Measurements from ENCODE around the gene KIAA1328.
"Not testable (repeated sequence)": the region's sequence is repeated elsewhere in the genome, so short reads cannot be mapped to it uniquely, and the experiment has no call there.

KIAA1328 gene

DNA sequence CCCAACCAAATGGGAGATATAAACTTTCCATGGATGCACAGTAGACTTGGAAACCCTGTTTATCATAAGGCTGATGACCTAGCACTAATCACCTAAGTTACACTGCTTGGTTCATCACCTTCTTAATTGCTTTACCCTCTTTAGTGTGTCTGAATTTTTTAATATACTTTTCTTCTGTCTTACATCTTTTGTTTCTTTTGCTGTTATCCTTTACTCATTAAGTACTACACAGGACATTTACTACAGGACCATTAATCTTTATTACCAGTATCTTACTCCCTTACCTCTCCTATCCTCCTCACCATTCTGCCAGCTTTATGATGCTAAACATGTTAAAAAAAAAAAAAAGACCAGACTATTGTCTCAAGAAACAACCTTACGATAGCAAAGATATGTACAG, 333.6 kb downstream of the KIAA1328 start:
- no peak for DNase-seq

DNA sequence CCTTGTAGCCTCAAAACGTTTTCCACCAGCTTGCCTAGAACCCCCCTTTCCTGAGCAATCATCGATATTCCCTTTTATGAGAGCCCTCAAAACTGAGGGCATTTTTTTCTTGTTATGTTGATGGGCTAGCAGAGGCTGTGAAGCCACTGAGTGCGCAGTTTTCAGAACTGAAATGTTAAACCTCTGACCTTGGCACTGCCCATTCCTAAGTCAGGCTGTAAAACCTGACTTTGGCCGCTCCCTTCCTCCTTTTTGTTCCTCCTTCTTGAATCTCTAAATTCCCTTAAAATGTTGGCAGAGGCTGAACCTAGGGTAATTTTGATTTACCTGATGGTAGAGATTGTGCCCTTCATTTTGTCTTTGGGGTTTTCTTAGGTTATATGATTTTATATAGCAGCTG, 334.2 kb downstream of the KIAA1328 start:
- DNase-seq = no peak

DNA sequence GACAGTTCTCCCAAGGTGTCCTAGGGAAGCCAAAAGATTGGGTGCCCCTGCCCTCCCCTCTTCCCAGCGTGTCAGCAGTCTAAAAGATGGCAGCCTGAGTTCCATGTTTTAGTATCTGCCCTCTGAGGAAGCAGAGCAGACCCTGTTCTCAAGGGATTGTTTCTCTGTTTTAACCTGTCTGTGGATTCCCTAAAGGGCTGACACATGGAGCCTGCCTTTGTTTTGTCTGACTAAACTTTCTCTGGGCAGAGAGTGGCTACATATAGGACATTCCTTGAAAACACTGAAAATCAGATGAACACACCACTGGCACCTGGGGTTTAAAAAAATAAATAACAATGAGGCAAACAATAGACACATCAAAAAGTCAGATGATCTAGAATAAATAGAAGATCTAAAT, 337.6 kb downstream of the KIAA1328 start:
- DNase-seq = no peak

DNA sequence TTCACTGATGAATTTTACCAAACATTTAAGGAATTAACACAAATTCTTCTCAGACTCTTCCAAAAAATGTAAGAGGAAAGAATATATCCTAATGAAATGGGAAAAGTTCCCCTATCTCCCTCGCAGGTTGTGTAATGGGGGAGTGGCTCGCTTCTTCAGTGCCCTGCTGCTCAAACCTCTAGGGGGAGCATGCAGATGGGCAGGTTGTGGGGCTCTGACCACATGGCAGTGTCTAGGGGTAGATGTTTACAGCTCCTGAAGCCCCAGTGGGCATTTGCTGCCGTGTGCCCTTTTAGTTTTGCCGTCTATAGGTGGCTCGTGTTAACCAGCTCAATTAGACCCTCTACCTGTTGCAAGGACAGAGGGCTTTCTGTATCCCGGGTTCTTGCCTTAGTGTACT, 338.0 kb downstream of the KIAA1328 start:
- not testable (repeated sequence) for DNase-seq

DNA sequence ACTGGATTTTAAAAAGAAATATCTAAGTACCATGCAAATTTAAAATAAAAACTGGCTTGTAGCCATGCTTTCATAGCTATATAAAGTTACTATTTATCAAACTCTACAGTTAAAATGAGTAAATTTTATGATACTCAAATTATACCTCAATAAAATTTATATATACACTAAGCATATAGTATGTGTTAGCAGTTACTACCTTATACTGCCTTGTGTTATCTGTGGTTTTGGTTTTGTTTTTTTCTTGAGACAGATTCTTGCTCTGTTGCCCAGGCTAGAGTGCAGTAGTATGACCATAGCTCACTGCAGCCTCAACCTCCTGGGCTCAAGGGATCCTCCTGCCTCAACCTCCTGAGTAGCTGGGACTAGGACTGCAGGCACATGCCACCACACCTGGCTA, 342.1 kb downstream of the KIAA1328 start:
- no peak for DNase-seq

DNA sequence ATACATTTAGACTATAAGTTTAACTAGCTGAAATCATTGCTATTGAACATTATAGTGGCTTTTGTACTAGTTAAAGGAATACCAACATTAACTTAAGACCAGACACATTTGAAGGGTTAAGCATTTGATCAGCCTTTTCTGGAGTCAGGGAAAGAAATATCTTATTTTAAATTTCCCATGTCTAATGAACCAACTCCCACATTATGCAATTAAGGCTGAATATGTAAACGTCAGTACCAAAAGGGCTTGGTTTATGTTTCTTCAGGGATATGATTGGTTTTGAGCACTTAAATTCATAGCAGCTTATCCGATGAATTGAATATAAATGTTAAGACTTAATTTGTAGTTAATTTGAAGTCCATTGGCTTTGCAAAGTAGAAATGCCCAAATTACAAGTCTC, 344.5 kb downstream of the KIAA1328 start:
- no peak for DNase-seq

DNA sequence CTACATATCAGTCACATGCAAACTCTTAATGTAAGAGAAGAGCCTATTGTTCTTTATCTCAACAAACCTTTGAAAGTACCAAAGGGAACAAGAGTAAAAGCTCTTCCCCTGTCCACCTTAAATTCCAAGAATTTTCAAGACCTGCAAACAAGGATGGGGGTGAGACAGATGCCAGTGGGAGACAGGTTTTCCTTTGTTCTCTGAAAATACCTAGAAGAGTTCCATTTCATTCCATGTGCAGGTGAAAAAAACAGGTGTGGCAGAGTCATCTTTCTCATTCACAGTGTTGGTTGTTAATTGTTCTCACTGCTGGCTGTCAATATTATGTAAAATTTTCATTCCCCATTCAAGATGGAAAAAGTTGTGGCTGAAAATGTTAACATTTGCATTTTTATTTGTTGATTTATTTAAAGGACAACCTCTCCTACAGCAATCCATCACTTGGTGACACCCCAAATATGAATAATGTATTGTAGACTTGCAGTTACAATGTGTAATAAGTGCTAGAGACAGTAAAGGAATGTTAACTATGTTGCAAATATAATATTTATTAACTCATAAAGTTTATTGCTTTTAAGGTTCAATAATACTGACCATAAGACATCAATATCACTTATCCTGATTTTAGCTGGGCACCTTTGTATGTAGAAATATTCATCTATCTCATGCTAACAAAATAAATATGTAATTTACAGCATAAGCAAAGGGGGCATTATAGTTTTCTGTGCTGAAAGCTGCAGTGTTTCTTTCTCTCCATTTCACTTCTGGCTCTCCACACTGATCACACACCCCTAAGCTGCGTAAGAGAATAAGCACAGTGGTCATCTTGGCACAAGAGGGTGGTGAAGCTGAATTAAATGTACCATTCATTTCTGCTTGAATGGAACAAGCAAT, 347.0 kb downstream of the KIAA1328 start:
- no peak for DNase-seq

DNA sequence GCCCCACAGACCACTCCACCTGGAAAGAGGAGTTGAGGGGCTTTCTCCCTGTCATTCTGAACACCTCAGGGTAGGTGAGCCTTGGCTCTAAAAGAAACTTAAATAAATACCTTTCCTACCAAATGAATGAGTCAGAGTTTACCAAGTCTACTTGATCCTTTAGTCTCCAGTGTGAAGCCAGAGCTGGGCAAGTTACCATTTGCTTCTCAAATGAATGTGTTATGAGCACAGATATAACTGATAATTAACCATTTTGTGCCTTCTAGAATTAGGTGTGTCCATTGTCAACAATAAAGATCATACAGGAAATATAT, 347.7 kb downstream of the KIAA1328 start:
- no peak for DNase-seq

DNA sequence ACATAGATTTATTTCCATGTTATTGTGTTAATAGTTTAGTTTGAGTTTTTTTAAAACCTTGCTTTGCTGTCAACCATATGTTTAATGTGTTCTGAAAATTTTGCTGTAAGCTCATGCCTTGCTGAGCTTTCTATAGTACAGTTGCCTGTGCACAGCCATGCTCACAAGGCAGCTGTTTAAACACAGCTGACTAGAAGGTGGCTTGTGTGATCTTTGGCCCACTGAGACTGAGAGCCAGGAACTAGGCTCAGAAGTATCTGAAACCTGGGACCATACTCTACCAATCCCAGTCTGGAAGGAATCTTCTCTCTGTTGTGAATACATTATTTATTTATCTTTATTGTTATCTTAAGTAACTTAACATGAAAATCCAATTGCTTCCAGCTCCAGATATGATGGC, 350.5 kb downstream of the KIAA1328 start:
- no peak for DNase-seq

DNA sequence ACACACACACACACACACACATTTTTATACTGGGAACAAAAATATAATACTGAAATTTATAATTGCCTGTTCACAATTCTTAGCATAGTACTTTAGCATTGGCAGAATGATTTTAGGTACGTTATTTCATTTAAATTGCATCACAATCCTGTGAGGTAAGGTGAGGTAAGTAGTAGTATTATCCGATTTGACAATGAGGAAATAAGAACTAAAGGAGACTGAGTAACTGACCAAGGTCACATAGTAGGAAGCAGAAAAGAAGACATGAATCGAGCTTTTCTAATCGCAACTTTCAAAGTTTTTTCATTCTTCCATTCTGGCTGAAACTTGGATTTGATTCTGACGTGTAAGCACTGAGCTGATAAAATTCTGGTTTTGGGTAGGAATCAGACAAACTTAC, 351.2 kb downstream of the KIAA1328 start:
- no peak for DNase-seq

DNA sequence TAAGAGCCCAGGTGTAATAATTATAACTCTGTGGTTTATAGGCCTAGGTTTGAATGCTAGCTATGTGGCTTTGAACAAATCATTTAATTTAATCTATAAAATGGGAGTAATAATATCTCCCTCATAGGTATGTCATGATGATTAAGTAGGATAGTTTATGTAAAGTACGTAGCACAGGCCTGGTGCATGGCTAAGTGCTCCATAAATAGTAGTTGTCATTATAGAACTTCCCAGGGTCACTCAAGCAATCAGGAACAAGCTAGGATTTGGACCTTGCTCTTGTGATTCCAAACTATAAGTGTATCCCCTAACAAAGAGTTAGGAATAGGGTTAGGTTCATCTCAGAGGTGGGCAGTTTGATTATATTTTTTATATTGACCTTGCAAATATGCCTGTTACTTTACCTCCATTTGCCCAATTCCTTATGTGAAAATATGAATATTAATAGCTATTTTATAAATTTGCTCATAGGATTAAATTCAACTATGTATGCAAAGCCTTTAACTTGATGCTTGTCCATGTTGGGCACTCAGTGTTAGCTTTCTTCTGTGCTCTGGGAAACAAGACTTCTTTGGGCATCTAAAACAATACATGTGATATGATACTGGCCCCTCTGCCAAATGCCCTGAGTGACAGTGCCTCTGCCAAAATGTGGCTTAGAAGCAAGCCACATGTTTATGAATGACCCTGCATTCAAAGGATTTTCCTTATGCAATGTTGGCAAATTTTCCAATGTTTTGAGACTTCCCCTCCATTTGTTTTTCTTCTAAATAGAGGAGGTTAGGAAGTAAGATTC, 353.6 kb downstream of the KIAA1328 start:
- no peak for DNase-seq

DNA sequence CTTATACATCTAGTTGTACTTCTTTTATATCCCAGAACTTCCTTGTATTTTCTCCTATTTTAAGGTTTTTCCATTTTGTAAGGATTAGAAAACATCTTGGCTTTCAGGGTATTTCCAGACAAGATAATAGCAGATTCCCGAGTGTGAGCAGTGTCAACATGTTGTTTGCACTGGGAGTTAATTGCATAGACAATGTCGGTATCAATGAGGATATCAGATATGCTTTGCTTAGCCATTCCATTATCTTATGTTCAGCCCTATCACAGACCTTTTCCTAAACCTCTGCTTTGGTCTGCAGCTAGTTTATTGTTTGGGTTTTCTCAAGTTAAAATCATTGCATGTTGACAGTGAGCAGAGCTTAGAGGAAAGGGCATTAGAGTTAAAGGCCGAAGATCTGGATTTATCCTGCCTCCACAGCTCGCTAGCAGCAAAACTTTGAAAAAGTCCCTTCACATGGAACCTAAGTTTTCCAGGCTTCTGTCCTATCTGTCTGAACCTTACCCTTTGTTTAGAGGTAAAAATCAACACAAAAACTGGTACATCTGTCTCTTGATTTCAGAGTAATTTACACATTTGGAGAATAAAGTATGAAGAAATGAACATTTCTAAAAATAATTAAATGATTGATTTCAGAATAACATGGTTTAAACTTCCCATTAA, 355.4 kb downstream of the KIAA1328 start:
- DNase-seq = no peak

DNA sequence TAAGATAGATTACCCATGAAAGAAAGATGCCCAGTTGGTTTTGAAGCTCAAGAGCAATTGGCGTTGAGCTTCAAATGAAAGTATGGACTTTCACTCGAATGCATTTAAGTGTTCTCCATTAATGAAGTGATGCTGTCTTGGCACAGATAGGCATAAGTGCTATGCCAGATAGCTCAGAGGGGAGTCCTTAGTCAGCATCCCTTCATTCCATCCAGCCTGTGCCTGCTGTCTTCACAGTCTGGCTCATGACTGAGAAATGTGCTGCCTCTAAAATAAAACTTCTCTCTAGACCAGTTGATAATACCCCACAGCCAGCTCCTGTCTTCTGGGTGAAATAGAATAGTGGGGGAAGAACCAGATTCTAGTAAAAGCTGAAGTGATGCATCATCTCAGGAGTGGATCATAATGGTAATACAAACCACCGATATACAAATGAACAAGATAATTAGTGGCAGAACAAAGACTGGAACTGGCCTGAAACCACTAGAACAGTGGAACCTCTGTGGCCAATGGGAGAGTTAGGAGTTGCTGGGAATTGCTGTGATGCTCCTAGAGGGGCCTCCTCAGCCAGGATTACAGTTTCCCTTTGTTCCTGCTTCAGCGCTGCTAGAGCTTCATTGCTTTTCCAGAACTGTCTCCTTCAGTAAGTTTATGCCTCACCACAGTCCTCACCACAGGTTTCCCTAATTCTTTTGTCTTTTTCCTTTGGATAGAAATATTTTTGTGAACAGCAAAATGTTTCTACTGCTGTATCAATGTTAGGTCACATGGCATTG, 359.3 kb downstream of the KIAA1328 start:
- no peak for DNase-seq

DNA sequence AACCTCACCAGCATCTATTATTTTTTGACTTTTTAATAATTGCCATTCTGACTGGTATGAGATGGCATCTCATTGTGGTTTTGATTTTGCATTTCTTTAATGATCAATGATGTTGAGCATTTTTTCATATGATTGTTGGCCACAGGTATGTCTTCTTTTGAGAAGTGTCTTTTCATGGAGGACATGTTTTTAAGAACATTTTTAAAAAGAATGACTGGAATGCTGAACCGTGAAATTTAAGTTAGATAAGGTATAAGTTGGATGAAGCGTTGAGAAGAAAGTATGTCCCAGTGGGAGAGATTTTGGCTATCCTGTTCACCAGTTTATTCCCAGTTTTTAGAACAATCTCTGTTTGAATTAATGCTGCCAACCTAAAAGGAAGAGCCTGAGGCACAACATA, 370.8 kb downstream of the KIAA1328 start:
- DNase-seq = no peak

DNA sequence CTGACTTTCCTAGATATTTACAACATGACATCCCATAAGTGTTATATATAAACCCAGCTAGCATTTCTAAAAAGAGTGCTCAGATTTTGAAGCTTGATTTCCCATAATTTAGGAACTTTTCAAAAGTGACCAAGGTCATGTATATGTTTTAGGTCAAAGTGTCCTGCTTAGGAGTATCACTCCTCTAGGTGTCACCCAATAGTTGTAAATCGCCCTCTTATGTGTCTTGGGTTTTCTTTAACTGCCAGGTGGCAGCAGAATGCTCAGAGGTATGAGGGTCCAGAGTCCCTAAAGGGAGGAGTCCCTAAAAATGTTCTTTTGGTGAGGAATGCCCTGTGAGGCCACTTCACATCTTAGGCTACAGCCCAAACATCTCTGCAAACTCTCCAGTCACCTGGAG, 378.4 kb downstream of the KIAA1328 start:
- no peak for DNase-seq

DNA sequence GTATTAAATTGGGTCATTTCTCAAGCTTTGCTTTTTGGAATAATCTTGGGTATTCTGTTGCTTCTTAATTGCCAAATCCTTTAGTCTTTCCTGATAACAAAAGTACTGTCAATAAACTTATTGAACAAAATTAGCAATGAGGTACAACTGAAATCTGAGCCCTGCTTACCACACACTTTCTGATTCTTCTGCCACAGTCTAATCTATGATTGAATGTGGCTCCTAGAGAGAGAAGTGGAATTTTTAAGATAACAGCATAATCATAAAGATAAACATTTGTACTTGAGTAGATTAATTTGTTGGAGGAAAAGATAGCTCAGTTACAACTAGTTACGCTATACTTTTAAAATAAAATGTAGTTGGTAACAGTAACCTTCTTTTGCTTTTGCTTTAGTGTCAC, 381.9 kb downstream of the KIAA1328 start:
- DNase-seq = no peak

DNA sequence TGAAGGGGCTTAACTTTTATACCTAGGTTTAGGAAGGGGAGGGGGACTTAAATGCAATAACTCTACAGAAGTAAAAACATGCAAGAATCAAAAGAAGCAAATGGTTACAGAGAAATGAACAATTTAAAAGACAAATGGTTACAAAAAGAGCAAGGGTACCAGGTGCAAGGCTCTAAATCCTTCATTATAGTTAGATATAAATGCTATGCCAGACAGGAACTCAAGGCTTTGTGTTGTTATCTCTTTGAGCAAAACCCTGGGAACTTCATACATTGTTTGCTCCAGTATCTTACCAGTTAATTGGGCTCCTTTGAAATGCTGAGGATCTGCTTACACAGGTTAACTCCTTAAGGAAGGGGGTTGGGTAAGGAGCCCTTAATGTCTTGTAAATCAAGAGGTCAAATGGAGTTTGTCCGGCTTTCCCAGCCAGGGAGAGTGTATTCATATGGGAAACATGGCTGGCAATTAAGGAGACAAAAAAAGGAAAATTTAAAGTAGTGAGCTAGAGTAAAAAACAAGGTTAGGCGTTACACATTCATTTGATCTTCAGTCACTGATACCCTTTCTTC, 389.2 kb downstream of the KIAA1328 start:
- no peak for DNase-seq

DNA sequence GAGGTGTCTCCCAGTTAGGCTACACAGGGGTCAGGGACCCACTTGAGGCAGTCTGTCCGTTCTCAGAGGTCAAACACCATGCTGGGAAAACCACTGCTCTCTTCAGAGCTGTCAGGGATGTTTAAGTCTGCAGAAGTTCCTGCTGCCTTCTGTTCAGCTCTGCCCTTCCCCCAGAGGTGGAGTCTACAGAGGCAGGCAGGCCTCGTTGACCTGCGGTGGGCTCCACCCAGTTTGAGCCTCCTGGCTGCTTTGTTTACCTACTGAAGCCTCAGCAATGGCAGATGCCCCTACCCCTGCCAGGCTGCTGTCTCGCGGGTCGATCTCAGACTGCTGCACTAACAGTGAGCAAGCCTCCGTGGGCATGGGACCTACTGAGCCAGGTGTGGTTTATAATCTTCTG, 390.3 kb downstream of the KIAA1328 start:
- DNase-seq = no peak

DNA sequence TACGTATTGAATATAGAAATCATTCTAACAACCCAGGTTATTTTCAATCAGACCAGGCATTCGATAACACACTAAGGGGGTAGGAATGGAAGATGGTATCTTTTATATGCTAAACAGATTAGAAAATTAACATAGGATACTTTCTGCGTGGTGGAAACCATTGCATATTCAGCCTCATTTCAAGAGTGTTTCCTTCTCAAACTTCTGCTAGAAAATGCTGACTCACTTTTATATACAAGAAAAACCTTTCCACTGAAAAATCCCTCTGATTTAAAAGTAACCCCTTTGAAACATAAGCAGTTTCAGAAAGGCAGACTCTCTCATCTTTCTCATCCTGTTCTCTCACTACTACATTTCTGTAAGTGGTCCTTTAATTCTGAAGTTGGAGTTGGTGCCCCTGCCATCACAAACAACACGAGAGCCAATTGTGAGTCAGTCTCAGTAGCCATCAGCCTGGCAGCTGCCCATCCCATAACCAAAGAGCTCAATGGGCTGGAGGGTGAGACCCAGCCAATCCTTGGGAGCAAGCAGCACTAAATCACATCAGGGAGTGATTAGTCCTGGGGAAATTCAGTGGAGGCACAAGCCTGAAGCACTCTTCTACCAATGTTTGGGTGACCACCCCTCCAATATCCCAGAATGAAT, 393.5 kb downstream of the KIAA1328 start:
- no peak for DNase-seq

DNA sequence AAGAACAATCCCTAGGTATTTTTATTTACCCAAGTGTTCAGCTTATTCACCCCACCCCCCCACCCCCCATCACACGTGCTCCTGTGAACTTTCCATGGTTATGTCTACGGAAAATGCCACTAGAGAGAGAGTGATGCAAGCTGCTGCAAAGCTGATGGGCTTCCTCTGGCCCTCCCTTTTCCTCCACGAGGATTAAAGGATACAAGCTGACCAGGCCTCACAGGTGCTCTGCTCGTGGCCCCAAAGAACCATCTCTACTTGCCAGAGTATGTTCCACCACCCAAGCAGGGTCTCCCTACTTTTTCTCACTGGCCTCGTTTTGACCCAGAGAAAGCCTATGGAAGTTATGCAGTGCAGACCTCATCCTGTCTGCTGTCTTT, 394.1 kb downstream of the KIAA1328 start:
- DNase-seq = no peak

DNA sequence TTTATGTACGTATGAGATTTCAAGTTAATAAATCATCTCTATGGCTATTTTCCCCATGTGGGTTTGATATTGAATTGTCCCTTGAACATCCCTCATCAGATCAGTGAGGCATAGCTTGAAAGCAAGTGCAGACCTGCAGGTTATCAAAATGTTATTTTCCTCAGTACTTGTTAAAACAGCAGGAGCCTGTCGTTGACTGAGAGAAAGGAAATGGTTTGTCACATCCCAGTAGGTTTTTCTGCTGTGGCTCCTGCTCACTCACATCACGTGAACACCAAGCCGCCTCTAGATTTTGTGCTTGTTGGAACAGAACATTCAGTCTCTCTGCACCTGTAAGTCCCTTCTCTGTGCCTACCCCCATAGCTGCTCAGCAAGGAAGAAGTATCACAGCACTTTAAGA, 396.4 kb downstream of the KIAA1328 start:
- no peak for DNase-seq

DNA sequence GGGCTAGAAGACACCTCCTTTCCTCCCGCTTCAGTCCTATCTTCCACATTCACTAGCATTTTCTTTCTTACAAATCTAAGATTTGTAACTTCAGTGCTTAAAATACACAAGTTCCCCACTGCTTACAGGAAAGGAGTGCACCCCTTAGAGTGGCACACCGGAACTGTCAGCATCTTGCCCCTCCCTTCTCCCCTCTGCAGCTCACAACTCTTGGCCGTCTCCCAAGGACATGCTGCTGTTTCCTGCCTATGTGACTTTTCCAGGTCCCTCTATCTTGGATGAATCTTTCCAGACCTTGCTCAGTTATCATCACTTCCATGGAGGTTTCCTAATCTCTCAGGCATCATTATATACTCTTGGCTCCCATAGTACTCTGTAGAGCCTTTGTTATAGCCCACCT, 401.8 kb downstream of the KIAA1328 start:
- no peak for DNase-seq

Measured in NCI-H524 treated with DMSO at 0.1 percent for 48 hours (cell line).